GM19372 (cell line): ENCODE data around the gene BORCS5.
"Not testable (repeated sequence)": the region's sequence is repeated elsewhere in the genome, so short reads cannot be mapped to it uniquely, and the experiment has no call there.

Source experiments
- ATAC-seq: cut with Tn5 transposase; IDR thresholded peaks from one replicate; pipeline ENCODE4 v1.9.1; 2021; ENCODE audit warnings: mild to moderate bottlenecking, low read depth, moderate library complexity; ENCODE audit not compliant: unreplicated experiment

The BORCS5 gene

GRCh38 chr12:12356896-12357718 lies at the start of gene BORCS5:
BORCS5 (plus strand) TSS chr12:12357078; CDS start chr12:12357452, 374 bp downstream.
- peak; percentile 83 for ATAC-seq

- not testable (repeated sequence) for ATAC-seq
These were observed 46.2 kb upstream of the BORCS5 start for GRCh38 chr12:12310695-12311094.

DNA sequence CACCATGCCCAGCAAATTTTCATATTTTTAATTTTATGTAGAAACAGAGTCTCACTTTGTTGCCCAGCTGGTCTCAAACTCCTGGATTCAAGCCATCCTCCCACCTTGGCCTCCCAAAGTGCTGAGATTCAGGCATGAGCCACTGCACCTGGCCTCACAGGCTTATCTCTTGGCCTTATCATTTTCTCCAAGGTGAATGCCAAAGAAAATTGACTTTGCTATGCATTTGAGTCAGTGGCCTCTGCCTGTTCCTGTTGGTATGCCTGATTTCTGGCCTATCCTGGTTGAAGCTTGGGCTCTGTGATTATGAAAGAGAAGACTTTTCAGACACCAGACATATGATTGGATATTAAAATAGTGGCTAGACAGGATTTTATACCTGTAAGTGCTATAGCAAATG lies 41.0 kb upstream of the BORCS5 start:
- no peak for ATAC-seq

GRCh38 chr12:12319451-12320183 lies 37.3 kb upstream of the BORCS5 start:
- no peak for ATAC-seq

DNA sequence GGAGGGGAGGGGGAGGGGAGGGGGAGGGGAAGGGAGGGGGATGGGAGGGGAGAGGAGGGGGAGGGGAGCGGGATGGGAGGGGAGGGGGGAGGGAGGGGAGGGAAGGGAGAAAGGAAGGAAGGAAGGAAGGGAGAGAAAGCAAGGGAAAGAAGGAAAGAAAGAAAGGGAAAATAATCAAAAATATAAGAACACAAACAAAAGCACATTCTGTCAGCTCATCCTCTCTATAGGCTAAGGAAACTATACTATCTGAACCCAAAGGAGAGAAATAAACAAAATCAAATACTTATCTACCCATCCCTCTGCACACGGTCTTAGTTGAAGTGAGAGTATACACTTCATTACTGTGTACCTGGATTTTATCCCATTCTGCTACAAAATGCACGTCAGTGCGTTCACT lies 33.8 kb upstream of the BORCS5 start:
- ATAC-seq, result no peak

GRCh38 chr12:12323591-12323990 lies 33.3 kb upstream of the BORCS5 start:
- ATAC-seq, result no peak

DNA sequence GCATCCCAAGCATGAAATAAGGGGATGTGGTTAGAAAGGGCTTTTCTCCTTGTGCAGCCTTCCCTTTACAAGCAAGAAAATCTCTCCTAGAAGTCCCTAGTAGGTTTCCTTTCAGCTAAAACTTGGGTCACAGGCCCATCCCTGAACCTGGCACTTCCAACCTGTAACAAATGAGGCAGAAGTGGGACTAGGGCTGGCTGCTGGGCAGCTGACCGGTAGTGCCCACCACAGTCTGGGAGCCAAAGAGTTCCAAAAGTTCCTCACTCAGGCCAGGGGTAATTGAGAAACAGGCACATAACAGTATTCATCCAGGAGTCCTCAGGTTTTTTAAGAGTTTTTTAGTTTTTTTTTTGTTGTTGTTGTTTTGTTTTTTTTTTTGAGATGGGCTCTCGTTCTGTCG lies 30.6 kb upstream of the BORCS5 start:
- no peak for ATAC-seq

DNA sequence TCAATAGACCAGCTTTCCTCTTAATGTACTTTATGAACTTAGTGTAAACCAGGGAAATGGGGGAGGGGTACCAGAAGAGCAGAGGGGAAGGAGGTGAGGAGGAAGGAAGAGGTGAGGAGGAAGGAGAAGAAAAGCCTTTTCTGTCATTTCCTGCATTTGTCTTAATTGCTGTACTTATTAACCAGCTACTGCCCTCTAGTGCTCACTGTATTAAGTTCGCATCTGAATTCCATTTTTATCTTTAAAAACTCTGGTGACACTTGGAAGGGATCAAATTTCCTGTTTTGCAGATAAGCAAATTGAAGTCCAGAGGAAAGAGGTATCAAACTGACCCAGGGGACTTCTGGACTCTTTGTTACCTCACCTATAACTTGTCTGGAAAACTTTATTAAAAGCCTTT lies 29.1 kb upstream of the BORCS5 start:
- ATAC-seq, result no peak

GRCh38 chr12:12331244-12331771 lies 25.6 kb upstream of the BORCS5 start:
- no peak for ATAC-seq

DNA sequence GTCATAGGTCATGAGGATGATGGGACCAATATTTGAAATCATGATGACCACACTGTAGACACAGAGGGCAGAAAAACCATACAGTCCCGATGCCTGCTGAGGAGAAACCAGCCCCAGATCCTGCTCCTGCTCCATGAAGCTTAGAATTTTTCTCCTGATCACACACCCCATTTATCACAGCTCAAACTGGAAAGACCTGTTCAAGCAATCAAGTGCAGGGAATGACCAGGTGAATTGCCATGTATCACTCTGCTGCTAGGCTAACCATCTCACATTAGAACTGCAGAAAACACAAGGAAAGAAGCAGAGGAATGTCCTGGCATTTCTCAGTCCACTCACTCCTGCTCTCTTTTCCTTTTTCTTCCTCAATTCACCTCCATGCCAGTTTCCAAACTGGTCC lies 25.0 kb upstream of the BORCS5 start:
- no peak for ATAC-seq

GRCh38 chr12:12333407-12334366 lies 23.2 kb upstream of the BORCS5 start:
- no peak for ATAC-seq

GRCh38 chr12:12334367-12335040 lies 22.4 kb upstream of the BORCS5 start:
- ATAC-seq, result no peak

GRCh38 chr12:12336049-12336411 lies 20.8 kb upstream of the BORCS5 start:
- no peak for ATAC-seq

DNA sequence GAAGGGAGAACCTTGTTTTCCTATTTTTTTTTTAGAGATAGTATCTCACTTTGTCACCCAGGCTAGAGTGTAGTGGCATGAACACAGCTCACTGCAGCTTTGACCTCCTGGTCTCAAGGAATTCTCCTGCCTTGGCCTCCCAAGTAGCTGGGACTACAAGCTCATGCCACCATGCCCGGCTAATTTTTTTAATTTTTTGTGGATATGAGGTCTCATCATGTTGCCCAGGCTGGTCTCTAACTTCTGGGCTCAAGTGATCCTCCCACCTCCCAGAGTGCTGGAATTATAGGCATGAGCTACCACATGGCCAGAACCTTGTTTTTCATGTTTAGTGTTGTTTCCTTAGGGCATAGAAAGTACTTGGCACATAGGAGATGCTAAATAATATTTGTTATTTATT lies 20.4 kb upstream of the BORCS5 start:
- ATAC-seq, result no peak

GRCh38 chr12:12338527-12339168 lies 18.2 kb upstream of the BORCS5 start:
- ATAC-seq, result no peak

- no peak for ATAC-seq
These were observed 6.9 kb upstream of the BORCS5 start, which contains the start of gene MANSC1 for GRCh38 chr12:12349711-12350665. MANSC1 (minus strand) TSS chr12:12350242; CDS start chr12:12343314, 6,928 bp downstream.

GRCh38 chr12:12350868-12351463 lies 5.9 kb upstream of the BORCS5 start:
- no peak for ATAC-seq
